ENCODE results near the gene AGFG1.

- no peak for TF ChIP-seq EZH2 (IDR thresholded peaks at IDR 0.05; ENCODE audit: low read length, missing control alignments)
- no peak for TF ChIP-seq CTCF (conservative IDR thresholded peaks at IDR 0.05 in 1 of 2, IDR thresholded peaks at IDR 0.05 in 1 of 2; ENCODE audit: low read depth in 1 of 2, low read length in 2 of 2)
Observed at GRCh38 chr2:227433171-227433570, 38.8 kb upstream of the AGFG1 start.

Data from fibroblast of lung (primary cell).